ENCODE measurements around the gene TOMM40. TPM values are rescaled to one million over a fixed set of nuclear protein-coding genes. Genes with fewer than 3 reads are reported as not detected.

Gene TOMM40
- total RNA-seq, 4 donors from 2014 or later: 32.6 to 45.7 (median 37.5) TPM

DNA sequence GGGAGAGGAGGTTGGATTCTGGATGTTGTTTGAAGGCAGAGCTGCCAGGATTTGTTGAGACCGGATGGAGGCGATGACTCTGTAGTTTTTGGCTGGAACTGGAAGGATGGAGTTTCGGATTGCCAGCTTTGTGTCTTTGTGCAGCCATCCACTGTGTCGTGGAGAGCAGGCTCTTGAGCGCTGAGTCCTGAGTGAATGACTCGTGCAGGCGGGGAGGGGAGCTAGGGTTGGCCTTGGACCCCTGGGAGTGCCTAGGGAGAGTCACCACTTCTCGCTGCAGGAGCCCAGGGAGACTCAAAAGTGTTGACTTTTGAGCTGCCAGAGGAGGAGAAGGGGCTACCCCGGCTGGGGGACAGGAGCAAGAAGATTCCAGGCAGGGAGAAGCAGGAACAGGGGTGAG, 3.9 kb downstream of the TOMM40 start:
- H3K27ac ChIP-seq: no peak overlapping the region
- peaks cover 0 to 57% (median 0%) of the 10 kb centered on the region in 3 donors for H3K36me3 ChIP-seq
- no peak for DNase-seq
- H3K9me3 ChIP-seq: no peaks in the 10 kb centered on the region
- H3K4me3 ChIP-seq: no peak overlapping the region
- H3K27me3 ChIP-seq: no peaks in the 10 kb centered on the region
- TF ChIP-seq POLR2A (IDR thresholded peaks at IDR 0.05): no peak
- TF ChIP-seq CTCF (IDR thresholded peaks at IDR 0.05): no peak
- H3K4me1 ChIP-seq: peaks cover 0 to 16% (median 5%) of the 10 kb centered on the region in 4 donors

- TF ChIP-seq POLR2A (IDR thresholded peaks at IDR 0.05) (no peak), CTCF (IDR thresholded peaks at IDR 0.05) (no peak)
- Histone ChIP-seq H3K36me3 (peaks cover 0 to 78% (median 0%) of the 10 kb centered on the region in 3 donors), H3K9me3 (no peaks in the 10 kb centered on the region), H3K4me3 (no peak overlapping the region), H3K27ac (no peak overlapping the region), H3K4me1 (no peaks in the 10 kb centered on the region), H3K27me3 (no peaks in the 10 kb centered on the region)
- DNase-seq: no peak
Measured at GRCh38 chr19:44897835-44898234, 6.8 kb downstream of the TOMM40 start.

GRCh38 chr19:44900328-44901244, 9.5 kb downstream of the TOMM40 start:
- Histone ChIP-seq H3K4me1 (peaks cover 0 to 9% (median 0%) of the 10 kb centered on the region in 4 donors), H3K27ac (no peak overlapping the region), H3K4me3 (no peak overlapping the region), H3K9me3 (no peaks in the 10 kb centered on the region), H3K36me3 (peaks cover 0 to 55% (median 0%) of the 10 kb centered on the region in 3 donors), H3K27me3 (peaks cover 0 to 3% of the 10 kb centered on the region in 2 donors)
- no peak for DNase-seq
- TF ChIP-seq CTCF (IDR thresholded peaks at IDR 0.05) (no peak), POLR2A (IDR thresholded peaks at IDR 0.05) (no peak)

- peaks cover 0 to 19% (median 0%) of the 10 kb centered on the region in 4 donors for H3K4me1 ChIP-seq
- DNase-seq: no peak
- peaks cover 0 to 29% (median 0%) of the 10 kb centered on the region in 3 donors for H3K36me3 ChIP-seq
- TF ChIP-seq CTCF (IDR thresholded peaks at IDR 0.05): no peak
- TF ChIP-seq POLR2A (IDR thresholded peaks at IDR 0.05): no peak
- peaks cover 0 to 7% of the 10 kb centered on the region in 2 donors for H3K27me3 ChIP-seq
- no peak overlapping the region for H3K4me3 ChIP-seq
- no peak overlapping the region for H3K27ac ChIP-seq
- no peaks in the 10 kb centered on the region for H3K9me3 ChIP-seq
Measured at GRCh38 chr19:44903216-44903601, 12.2 kb downstream of the TOMM40 start.

- Histone ChIP-seq H3K4me3 (no peak overlapping the region), H3K36me3 (peaks cover 0 to 28% (median 0%) of the 10 kb centered on the region in 3 donors), H3K27ac (no peak overlapping the region), H3K27me3 (peaks cover 0 to 7% of the 10 kb centered on the region in 2 donors), H3K9me3 (no peaks in the 10 kb centered on the region), H3K4me1 (peaks cover 0 to 19% (median 0%) of the 10 kb centered on the region in 4 donors)
- DNase-seq: peak; percentile 65 to 90 (median 85)
- TF ChIP-seq POLR2A (IDR thresholded peaks at IDR 0.05) (no peak), CTCF (IDR thresholded peaks at IDR 0.05) (peak; percentile 93 to 99 (median 97))
Measured at GRCh38 chr19:44903602-44904425, 12.8 kb downstream of the TOMM40 start.

All from Peyer's patch (tissue), 4 donors.